Neural cell (in vitro differentiated cells): ENCODE data around the gene FOXL3. TPM values are rescaled to one million over a fixed set of nuclear protein-coding genes. Genes with fewer than 3 reads are reported as not detected.
"Not testable (repeated sequence)": the region's sequence is repeated elsewhere in the genome, so short reads cannot be mapped to it uniquely, and the experiment has no call there.

Source experiments
- H2AFZ ChIP-seq: fragments of 200-600, 300-800 bp; sonication (generic), shearing (Covaris generic); 2 replicates; pipeline ENCODE4 v1.6.0; 2014; ENCODE audit warnings: low read depth, mild to moderate bottlenecking, antibody characterized with exemption, low read length, moderate library complexity
- H3F3A ChIP-seq: fragments of 200-600 bp; shearing (Covaris generic); 2 replicates; pipeline ENCODE4 v1.6.1; 2016; ENCODE audit warnings: mild to moderate bottlenecking, moderate library complexity, mixed read lengths, antibody characterized with exemption, low read length; ENCODE audit not compliant: insufficient read depth, poor library complexity, severe bottlenecking
- H3K27ac ChIP-seq: fragments of 200-600, 300-800 bp; sonication (generic), shearing (Covaris generic); 2 replicates; pipeline ENCODE4 v1.5.1; 2014; ENCODE audit warnings: mild to moderate bottlenecking, low read length, moderate library complexity
- H3K27me3 ChIP-seq: fragments of 300-800, 200-600 bp; sonication (generic), shearing (Covaris generic); 2 replicates; pipeline ENCODE4 v1.6.0; 2014; ENCODE audit warnings: mild to moderate bottlenecking, low read depth, low read length, moderate library complexity; ENCODE audit not compliant: insufficient read depth
- H3K36me3 ChIP-seq: fragments of 300-800, 200-600 bp; sonication (generic), shearing (Covaris generic); 2 replicates; pipeline ENCODE4 v1.5.1; 2014; ENCODE audit warnings: mild to moderate bottlenecking, antibody characterized with exemption, low read length, moderate library complexity; ENCODE audit not compliant: insufficient read depth
- H3K4me2 ChIP-seq: fragments of 300-800, 200-600 bp; sonication (generic), shearing (Covaris generic); 2 replicates; pipeline ENCODE4 v1.6.0; 2014; ENCODE audit warnings: mild to moderate bottlenecking, low read length
- H3K4me3 ChIP-seq: fragments of 300-800, 200-600 bp; sonication (generic), shearing (Covaris generic); 2 replicates; pipeline ENCODE4 v1.5.1; 2014; ENCODE audit warnings: mild to moderate bottlenecking, low read length, moderate library complexity
- H3K79me2 ChIP-seq: fragments of 200-600 bp; shearing (Covaris generic); replicated peaks from 2 replicates; pipeline ENCODE4 v1.6.0; 2014; ENCODE audit warnings: mild to moderate bottlenecking, low read length, moderate library complexity; ENCODE audit not compliant: insufficient read depth
- H3K9ac ChIP-seq: fragments of 300-800, 200-600 bp; sonication (generic), shearing (Covaris generic); 2 replicates; pipeline ENCODE4 v1.6.1; 2016; ENCODE audit warnings: mild to moderate bottlenecking, low read length, mixed read lengths
- H3K9me2 ChIP-seq: fragments of 200-600 bp; shearing (Covaris generic); 2 replicates; pipeline ENCODE4 v1.6.1; 2016; ENCODE audit warnings: mild to moderate bottlenecking, low read length, mixed read lengths; ENCODE audit not compliant: insufficient read depth
- H3K9me3 ChIP-seq: fragments of 200-600, 300-800 bp; sonication (generic), shearing (Covaris generic); 2 replicates; pipeline ENCODE4 v1.6.1; 2016; ENCODE audit warnings: mild to moderate bottlenecking, mixed run types, low read length, moderate library complexity, mixed read lengths
- H4K20me1 ChIP-seq: fragments of 200-600 bp; shearing (Covaris generic); 2 replicates; pipeline ENCODE4 v1.6.1; 2016; ENCODE audit warnings: mild to moderate bottlenecking, mixed run types; ENCODE audit not compliant: insufficient read depth
- EP300 ChIP-seq: fragments of 450-650 bp; conservative IDR thresholded peaks from 2 replicates; pipeline ENCODE4 v1.6.1; 2014; ENCODE audit warnings: antibody characterized with exemption, mild to moderate bottlenecking, moderate library complexity; ENCODE audit not compliant: poor library complexity, severe bottlenecking
- EZH2 ChIP-seq: fragments of 200-600, 300-800 bp; shearing (Covaris generic), sonication (generic); IDR thresholded peaks from 2 replicates; pipeline ENCODE4 v1.6.1; 2014; ENCODE audit warnings: antibody characterized with exemption, low read length, borderline replicate concordance, mild to moderate bottlenecking; ENCODE audit not compliant: insufficient read depth, poor library complexity, severe bottlenecking
- MXI1 ChIP-seq: fragments of 450-650 bp; conservative IDR thresholded peaks from 2 replicates; pipeline ENCODE4 v1.6.1; 2014; ENCODE audit warnings: antibody characterized with exemption, mild to moderate bottlenecking; ENCODE audit not compliant: poor library complexity, severe bottlenecking
- POLR2AphosphoS5 ChIP-seq: IDR thresholded peaks from 2 replicates; pipeline ENCODE4 v1.6.1; 2012
- RAD21 ChIP-seq: fragments of 450-650 bp; conservative IDR thresholded peaks from 2 replicates; pipeline ENCODE4 v1.6.1; 2014; ENCODE audit warnings: antibody characterized with exemption, mild to moderate bottlenecking, moderate library complexity
- REST ChIP-seq: IDR thresholded peaks from 2 replicates; pipeline ENCODE4 v1.6.1; 2012; ENCODE audit warnings: borderline replicate concordance
- SMC3 ChIP-seq: fragments of 450-650 bp; conservative IDR thresholded peaks from 2 replicates; pipeline ENCODE4 v1.6.1; 2014; ENCODE audit warnings: antibody characterized with exemption, mild to moderate bottlenecking, moderate library complexity; ENCODE audit not compliant: poor library complexity
- TAF1 ChIP-seq: IDR thresholded peaks from 2 replicates; pipeline ENCODE4 v1.6.1; 2012; ENCODE audit warnings: low read depth
- polyA plus RNA-seq: library from polyadenylated mRNA; depleted of rRNA; stranded (reverse); fragments of >200 nt; gene quantifications from 2 replicates; pipeline ENCODE4 v1.2.3, GENCODE V29; 2014
- TF ChIP-seq, protein P1 (sequence below): fragments of 450-650 bp; IDR thresholded peaks from 2 replicates; pipeline ENCODE4 v1.5.1; 2014; ENCODE audit warnings: antibody characterized with exemption, mild to moderate bottlenecking, moderate library complexity; ENCODE audit not compliant: poor library complexity, severe bottlenecking

The FOXL3 gene
- polyA plus RNA-seq, 1 donor from 2014 or later: not detected

DNA sequence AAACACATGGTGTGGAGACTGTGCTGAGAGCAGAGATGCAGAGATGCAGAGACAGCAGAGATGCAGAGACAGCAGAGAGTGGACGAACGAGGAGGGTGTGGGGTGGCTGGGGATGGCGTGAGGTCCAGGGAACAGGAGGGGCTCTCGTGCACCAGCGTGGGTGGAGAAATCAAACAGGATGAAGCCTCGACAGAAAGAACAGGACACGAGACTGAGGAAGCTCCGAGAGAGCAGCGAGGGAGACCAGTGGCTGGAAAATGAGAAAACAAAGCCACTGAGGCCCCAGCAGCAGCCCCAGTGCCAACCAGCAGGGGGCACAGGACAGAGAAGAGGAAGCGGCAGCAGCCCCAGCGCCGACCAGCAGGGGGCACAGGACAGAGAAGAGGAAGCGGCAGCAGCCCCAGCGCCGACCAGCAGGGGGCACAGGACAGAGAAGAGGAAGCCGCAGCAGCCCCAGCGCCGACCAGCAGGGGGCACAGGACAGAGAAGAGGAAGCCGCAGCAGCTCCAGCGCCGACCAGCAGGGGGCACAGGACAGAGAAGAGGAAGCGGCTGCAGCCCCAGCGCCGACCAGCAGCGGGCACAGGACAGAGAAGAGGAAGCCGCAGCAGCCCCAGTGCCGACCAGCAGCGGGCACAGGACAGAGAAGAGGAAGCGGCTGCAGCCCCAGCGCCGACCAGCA, 27.2 kb upstream of the FOXL3 start:
- H3F3A ChIP-seq, H3K27ac ChIP-seq, H3K9me3 ChIP-seq, H2AFZ ChIP-seq, H3K79me2 ChIP-seq, H4K20me1 ChIP-seq, H3K4me2 ChIP-seq, H3K4me3 ChIP-seq, H3K27me3 ChIP-seq, H3K9ac ChIP-seq, H3K9me2 ChIP-seq: not testable (repeated sequence)
- peaks cover 12% of the 10 kb centered on the region for H3K36me3 ChIP-seq

DNA sequence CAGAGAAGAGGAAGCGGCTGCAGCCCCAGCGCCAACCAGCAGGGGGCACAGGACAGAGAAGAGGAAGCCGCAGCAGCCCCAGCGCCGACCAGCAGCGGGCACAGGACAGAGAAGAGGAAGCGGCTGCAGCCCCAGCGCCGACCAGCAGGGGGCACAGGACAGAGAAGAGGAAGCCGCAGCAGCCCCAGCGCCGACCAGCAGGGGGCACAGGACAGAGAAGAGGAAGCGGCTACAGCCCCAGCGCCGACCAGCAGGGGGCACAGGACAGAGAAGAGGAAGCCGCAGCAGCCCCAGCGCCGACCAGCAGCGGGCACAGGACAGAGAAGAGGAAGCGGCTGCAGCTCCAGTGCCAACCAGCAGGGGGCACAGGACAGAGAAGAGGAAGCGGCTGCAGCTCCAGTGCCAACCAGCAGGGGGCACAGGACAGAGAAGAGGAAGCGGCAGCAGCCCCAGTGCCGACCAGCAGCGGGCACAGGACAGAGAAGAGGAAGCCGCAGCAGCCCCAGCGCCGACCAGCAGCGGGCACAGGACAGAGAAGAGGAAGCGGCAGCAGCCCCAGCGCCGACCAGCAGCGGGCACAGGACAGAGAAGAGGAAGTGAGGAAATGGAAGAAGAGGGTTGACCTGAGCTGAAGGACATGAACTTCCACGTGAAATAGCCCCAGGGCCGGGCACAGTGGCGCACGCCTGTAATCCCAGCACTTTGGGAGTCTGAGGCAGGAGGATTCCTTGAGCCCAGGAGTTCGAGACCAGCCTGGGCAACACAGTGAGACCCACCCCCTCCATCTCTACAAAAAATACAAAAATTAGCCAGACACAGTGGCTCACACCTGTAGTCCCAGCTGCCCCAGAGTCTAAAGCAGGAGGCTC, 26.3 kb upstream of the FOXL3 start:
- TF ChIP-seq, protein P1, sequence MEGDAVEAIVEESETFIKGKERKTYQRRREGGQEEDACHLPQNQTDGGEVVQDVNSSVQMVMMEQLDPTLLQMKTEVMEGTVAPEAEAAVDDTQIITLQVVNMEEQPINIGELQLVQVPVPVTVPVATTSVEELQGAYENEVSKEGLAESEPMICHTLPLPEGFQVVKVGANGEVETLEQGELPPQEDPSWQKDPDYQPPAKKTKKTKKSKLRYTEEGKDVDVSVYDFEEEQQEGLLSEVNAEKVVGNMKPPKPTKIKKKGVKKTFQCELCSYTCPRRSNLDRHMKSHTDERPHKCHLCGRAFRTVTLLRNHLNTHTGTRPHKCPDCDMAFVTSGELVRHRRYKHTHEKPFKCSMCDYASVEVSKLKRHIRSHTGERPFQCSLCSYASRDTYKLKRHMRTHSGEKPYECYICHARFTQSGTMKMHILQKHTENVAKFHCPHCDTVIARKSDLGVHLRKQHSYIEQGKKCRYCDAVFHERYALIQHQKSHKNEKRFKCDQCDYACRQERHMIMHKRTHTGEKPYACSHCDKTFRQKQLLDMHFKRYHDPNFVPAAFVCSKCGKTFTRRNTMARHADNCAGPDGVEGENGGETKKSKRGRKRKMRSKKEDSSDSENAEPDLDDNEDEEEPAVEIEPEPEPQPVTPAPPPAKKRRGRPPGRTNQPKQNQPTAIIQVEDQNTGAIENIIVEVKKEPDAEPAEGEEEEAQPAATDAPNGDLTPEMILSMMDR: peak; percentile 28
- H3K27ac ChIP-seq, H3K9ac ChIP-seq, H2AFZ ChIP-seq, H3K4me2 ChIP-seq, H3K9me3 ChIP-seq, H3F3A ChIP-seq, H4K20me1 ChIP-seq, H3K4me3 ChIP-seq, H3K9me2 ChIP-seq, H3K27me3 ChIP-seq, H3K79me2 ChIP-seq: not testable (repeated sequence)
- peaks cover 12% of the 10 kb centered on the region for H3K36me3 ChIP-seq

- TF ChIP-seq, protein P1: no peak
- TF ChIP-seq SMC3 (no peak), RAD21 (no peak), POLR2AphosphoS5 (no peak), EP300 (no peak), TAF1 (no peak), REST (no peak), EZH2 (no peak), MXI1 (no peak)
Observed at GRCh38 chr7:264541-265191, 25.3 kb upstream of the FOXL3 start.

More at GRCh38 chr7:264541-265191, 25.3 kb upstream of the FOXL3 start:
- H2AFZ ChIP-seq: no peak overlapping the region
- peaks cover 12% of the 10 kb centered on the region for H3K36me3 ChIP-seq
- H3K4me3 ChIP-seq: no peak overlapping the region
- H4K20me1 ChIP-seq: no peaks in the 10 kb centered on the region
- H3F3A ChIP-seq: no peaks in the 10 kb centered on the region
- H3K9me2 ChIP-seq: no peaks in the 10 kb centered on the region
- no peaks in the 10 kb centered on the region for H3K79me2 ChIP-seq
- no peak overlapping the region for H3K4me2 ChIP-seq
- H3K9me3 ChIP-seq: peaks cover 6% of the 10 kb centered on the region
- no peak overlapping the region for H3K9ac ChIP-seq
- H3K27me3 ChIP-seq: no peaks in the 10 kb centered on the region
- H3K27ac ChIP-seq: no peak overlapping the region
